Mammary epithelial cell (primary cell): ENCODE results near the gene VWDE.

ENCODE experiments used
- CTCF ChIP-seq, 2 donors: IDR thresholded peaks in 1 of 2; conservative IDR thresholded peaks in 1 of 2; 2 replicates each; pipeline ENCODE4 v1.5.1; 2011 to 2012; ENCODE audit warnings: inconsistent platforms in 2 of 2, low read length in 2 of 2, mild to moderate bottlenecking in 2 of 2, control low read depth in 1 of 2, low read depth in 1 of 2; ENCODE audit not compliant: insufficient read depth in 1 of 2; ENCODE audit errors: extremely low read depth in 1 of 2
- EZH2 ChIP-seq: IDR thresholded peaks from 2 replicates; pipeline ENCODE4 v1.6.1; 2012; ENCODE audit warnings: low read length, inconsistent platforms, borderline replicate concordance

- TF ChIP-seq CTCF (conservative IDR thresholded peaks at IDR 0.05 in 1 of 2, IDR thresholded peaks at IDR 0.05 in 1 of 2; ENCODE audit: extremely low read depth in 1 of 2, insufficient read depth in 1 of 2, low read depth in 1 of 2, low read length in 2 of 2), result no peak
- TF ChIP-seq EZH2, result no peak
Observed at GRCh38 chr7:12290761-12291160, 112.9 kb downstream of the VWDE start.
